K562 treated with DMSO at 1 percent for 4 hours (cell line): Measurements from ENCODE around the gene ZFYVE19. TPM values are rescaled to one million over a fixed set of nuclear protein-coding genes. Genes with fewer than 3 reads are reported as not detected.

ENCODE experiments used
- total RNA-seq: library from RNA; unstranded; fragments of 300-600 nt; gene quantifications from 2 replicates; pipeline ENCODE4 v1.2.3, GENCODE V29; 2022; ENCODE audit not compliant: insufficient read depth

Gene ZFYVE19, protein sequence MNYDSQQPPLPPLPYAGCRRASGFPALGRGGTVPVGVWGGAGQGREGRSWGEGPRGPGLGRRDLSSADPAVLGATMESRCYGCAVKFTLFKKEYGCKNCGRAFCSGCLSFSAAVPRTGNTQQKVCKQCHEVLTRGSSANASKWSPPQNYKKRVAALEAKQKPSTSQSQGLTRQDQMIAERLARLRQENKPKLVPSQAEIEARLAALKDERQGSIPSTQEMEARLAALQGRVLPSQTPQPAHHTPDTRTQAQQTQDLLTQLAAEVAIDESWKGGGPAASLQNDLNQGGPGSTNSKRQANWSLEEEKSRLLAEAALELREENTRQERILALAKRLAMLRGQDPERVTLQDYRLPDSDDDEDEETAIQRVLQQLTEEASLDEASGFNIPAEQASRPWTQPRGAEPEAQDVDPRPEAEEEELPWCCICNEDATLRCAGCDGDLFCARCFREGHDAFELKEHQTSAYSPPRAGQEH
- total RNA-seq = 34.3 and 39.0 TPM in 2 replicates

GRCh38 chr15:40807028-40807887, at the start of gene ZFYVE19, which contains the start of gene DNAJC17:
ZFYVE19 (plus strand) TSS chr15:40807089; CDS start chr15:40807590, 501 bp downstream.
DNAJC17 (minus strand) TSS chr15:40807473; CDS start chr15:40807446, 27 bp downstream.

DNA sequence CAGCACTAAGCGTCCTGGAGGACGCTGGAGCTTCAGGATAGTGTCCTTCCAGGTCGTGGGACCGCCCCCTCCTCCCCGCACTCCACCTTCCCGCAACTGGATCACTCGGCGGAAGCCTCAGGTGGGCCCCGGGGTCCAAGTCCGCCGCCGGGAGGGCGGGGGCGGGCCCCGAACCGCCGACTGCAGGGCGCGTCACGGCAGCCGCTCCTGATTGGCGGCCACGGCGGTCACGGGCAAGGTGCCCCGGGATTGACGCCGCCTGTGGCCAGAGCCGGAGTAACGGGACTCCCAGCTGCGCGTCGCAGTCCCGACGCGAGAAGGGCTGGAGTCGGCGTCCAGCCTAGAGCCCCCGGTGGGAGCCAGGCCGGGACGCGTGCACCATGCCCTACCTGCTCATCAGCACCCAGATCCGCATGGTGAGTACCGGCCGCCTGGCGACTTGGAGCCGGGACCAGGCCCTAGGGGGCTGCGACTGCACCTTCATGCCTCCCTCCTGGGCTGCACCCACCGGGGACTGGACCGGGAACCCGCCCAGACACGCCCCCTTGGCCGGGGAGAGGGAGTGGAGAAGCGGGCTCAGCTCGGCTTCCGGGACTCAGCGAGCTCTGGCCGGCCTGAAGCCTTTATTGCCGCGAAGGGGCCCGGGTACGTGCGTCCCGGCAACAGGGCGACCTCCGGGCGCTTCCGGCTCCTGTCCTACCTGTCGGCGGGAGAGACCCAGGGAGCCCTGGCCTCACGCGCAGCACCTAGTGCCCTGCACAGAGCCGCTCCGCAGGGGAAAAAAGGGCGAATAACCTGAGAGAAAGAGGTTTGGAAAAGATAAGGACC, 42.9 kb upstream of the ZFYVE19 start, which contains the start of gene GCHFR:
GCHFR (plus strand) TSS at position 268 of the 828 bp plus-strand sequence; CDS start at position 381, 113 bp downstream.

DNA sequence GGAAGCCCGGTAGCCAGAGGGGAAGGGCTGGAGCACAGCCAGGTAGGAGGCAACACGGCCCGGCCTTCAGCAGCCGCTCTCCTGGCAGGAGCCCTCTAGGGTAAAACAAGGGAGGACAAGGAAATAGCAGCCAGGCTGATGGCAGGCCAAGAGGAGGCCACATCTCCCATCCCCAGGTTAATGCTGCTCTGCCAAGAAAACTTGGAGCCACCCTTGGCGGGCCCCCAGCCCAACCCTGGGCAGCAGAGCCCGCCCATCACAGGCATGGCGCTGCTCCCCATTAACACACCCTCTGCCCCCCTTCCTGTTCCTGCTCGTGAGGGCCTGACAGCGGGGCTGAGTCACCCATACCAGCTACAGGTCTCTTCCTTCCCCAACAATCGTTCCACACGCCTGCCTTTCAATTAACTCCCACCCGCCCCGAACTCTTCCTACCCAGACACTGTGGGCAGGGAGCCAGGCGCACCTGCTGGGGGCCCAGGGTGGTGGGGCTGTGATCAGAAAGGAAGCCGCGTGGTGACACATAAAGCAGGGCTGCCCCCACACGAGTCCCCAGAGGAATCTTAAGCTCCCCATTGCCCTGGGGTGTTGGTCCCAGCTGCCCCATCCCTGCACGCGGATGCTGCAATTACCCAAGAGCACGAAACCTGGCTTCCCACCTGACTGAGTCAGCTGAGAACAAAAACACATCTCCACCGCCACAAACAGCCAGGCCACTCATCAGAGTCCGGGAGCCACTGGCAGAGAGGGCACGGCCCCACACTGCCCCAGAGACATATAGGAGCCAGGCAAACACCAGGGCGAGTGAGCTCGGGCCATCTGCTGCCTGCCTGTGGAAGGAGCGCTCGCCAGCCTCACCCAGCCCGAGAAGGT, 37.4 kb upstream of the ZFYVE19 start, which contains the start of gene C15orf62:
C15orf62 (plus strand) TSS at position 707 of the 873 bp plus-strand sequence. CDS start 516 bp downstream, outside the sequence.

GRCh38 chr15:40828447-40829036, 21.7 kb downstream of the ZFYVE19 start, which contains the start of gene PPP1R14D:
PPP1R14D (minus strand) TSS chr15:40828708; CDS start chr15:40828641, 67 bp downstream.

DNA sequence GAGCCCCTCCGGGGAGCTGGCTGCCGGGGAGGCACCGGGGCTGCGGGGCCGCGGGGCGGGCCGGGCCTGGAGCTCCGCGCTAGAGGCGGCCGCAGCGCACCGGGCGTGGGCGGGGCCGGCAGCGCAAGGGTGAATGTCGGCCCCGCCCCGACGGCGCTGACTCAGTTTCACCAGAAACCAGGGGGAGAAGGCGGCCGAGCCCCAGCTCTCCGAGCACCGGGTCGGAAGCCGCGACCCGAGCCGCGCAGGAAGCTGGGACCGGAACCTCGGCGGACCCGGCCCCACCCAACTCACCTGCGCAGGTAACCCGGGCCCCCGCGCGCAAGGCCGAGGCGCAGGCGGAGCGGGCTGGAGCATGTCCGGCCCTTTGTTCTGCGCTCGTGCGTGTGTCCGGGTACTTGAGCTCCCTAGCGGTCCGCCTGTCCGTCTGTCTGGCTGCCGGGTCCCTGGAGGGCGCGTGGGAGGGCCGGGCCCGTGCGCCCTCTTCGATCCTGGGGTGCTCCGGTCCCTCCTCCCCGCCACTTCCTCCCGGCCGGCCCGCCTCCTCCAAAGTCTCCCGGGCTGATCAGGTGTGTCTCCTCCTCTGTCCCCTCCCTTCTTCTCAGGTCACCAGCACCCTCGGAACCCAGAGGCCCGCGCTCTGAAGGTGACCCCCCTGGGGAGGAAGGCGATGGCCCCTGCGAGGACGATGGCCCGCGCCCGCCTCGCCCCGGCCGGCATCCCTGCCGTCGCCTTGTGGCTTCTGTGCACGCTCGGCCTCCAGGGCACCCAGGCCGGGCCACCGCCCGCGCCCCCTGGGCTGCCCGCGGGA, 37.2 kb downstream of the ZFYVE19 start, which contains the start of gene SPINT1:
SPINT1 (plus strand) TSS at position 164 of the 811 bp plus-strand sequence; CDS start at position 671, 507 bp downstream.

Other genes with a start within 250 kb of the ZFYVE19 start
- 17.2 and 26.3 TPM in 2 replicates for gene CCDC32, start 242.0 kb upstream of the ZFYVE19 start, total RNA-seq
- gene RPUSD2, start 237.8 kb upstream of the ZFYVE19 start, total RNA-seq = 9.7 and 9.8 TPM in 2 replicates
- gene KNL1, start 212.8 kb upstream of the ZFYVE19 start, total RNA-seq = 19.5 and 20.2 TPM in 2 replicates
- 37.2 and 40.7 TPM in 2 replicates for gene RAD51, start 111.9 kb upstream of the ZFYVE19 start, total RNA-seq
- gene RMDN3, start 51.8 kb upstream of the ZFYVE19 start, total RNA-seq = 36.0 and 37.0 TPM in 2 replicates
- 54.7 and 68.4 TPM in 2 replicates for gene GCHFR, start 43.0 kb upstream of the ZFYVE19 start, total RNA-seq
- gene C15orf62, start 37.1 kb upstream of the ZFYVE19 start, total RNA-seq = 4.8 and 6.5 TPM in 2 replicates
- gene DNAJC17, start 384 bp downstream of the ZFYVE19 start, total RNA-seq = 6.8 and 16.4 TPM in 2 replicates
- gene PPP1R14D, start 21.6 kb downstream of the ZFYVE19 start, total RNA-seq = not detected in 2 replicates
- 3.9 and 7.4 TPM in 2 replicates for gene SPINT1, start 37.0 kb downstream of the ZFYVE19 start, total RNA-seq
- 0.76 and 2.1 TPM in 2 replicates for gene RHOV, start 67.1 kb downstream of the ZFYVE19 start, total RNA-seq
- gene VPS18, start 87.4 kb downstream of the ZFYVE19 start, total RNA-seq = 23.5 and 27.1 TPM in 2 replicates
- gene DLL4, start 122.3 kb downstream of the ZFYVE19 start, total RNA-seq = 0.57 and 0.99 TPM in 2 replicates
- 68.8 and 72.6 TPM in 2 replicates for gene CHAC1, start 146.4 kb downstream of the ZFYVE19 start, total RNA-seq